HepG2 (cell line): ENCODE results near the gene LASP1. TPM values are rescaled to one million over a fixed set of nuclear protein-coding genes. Genes with fewer than 3 reads are reported as not detected.
A peak's percentile ranks its signal among the peaks of the same experiment; 100 is the strongest.

ENCODE experiments used
- AFF4 ChIP-seq: sonication (generic); formaldehyde crosslinking; IDR thresholded peaks from 2 replicates; pipeline ENCODE4 v1.4.0; 2020; ENCODE audit warnings: missing genetic modification reagents
- AGO2 ChIP-seq: fragments of 200-400 bp; formaldehyde crosslinking; optimal IDR thresholded peaks from 2 replicates; pipeline ENCODE3; 2017; ENCODE audit warnings: mild to moderate bottlenecking, low read depth, low read length, moderate library complexity
- DNMT3B ChIP-seq: conservative IDR thresholded peaks from 2 replicates; pipeline ENCODE4 v1.6.1; 2016; ENCODE audit warnings: missing biosample characterization, control low read depth
- GABPB1 ChIP-seq: IDR thresholded peaks from 2 replicates; pipeline ENCODE4 v1.6.1; 2016; ENCODE audit warnings: mild to moderate bottlenecking, missing genetic modification reagents, moderate library complexity, missing compliant biosample characterization
- GATAD2A ChIP-seq: IDR thresholded peaks from 2 replicates; pipeline ENCODE4 v1.6.1; 2016
- HDAC2 ChIP-seq: sonication (generic); formaldehyde crosslinking; IDR thresholded peaks from 2 replicates; pipeline ENCODE4 v1.4.0; 2020; ENCODE audit warnings: missing genetic modification reagents
- KDM2A ChIP-seq: sonication (generic); formaldehyde crosslinking; IDR thresholded peaks from 2 replicates; pipeline ENCODE4 v1.4.0; 2020; ENCODE audit warnings: low read depth, missing genetic modification reagents, borderline replicate concordance
- PRDM4 ChIP-seq: sonication (generic); formaldehyde crosslinking; IDR thresholded peaks from 2 replicates; pipeline ENCODE4 v1.9.0; 2021; ENCODE audit warnings: missing genetic modification reagents, borderline replicate concordance
- REL ChIP-seq: sonication (generic); formaldehyde crosslinking; conservative IDR thresholded peaks from 2 replicates; pipeline ENCODE4 v1.8.0; 2022; ENCODE audit warnings: mild to moderate bottlenecking, missing genetic modification reagents, moderate library complexity
- TRIM24 ChIP-seq: sonication (generic); formaldehyde crosslinking; IDR thresholded peaks from 2 replicates; pipeline ENCODE4 v1.8.0; 2022; ENCODE audit warnings: mild to moderate bottlenecking, missing genetic modification reagents
- ZBTB20 ChIP-seq: sonication (generic); formaldehyde crosslinking; IDR thresholded peaks from 2 replicates; pipeline ENCODE4 v1.8.1; 2023; ENCODE audit warnings: missing genetic modification reagents, low read depth, mild to moderate bottlenecking, borderline replicate concordance
- ZC3H13 ChIP-seq: sonication (generic); formaldehyde crosslinking; IDR thresholded peaks from 2 replicates; pipeline ENCODE4 v1.8.1; 2023; ENCODE audit warnings: mild to moderate bottlenecking, missing genetic modification reagents, moderate library complexity
- ZNF556 ChIP-seq: sonication (generic); formaldehyde crosslinking; IDR thresholded peaks from 2 replicates; pipeline ENCODE4 v1.4.0; 2020; ENCODE audit warnings: mild to moderate bottlenecking, missing genetic modification reagents, borderline replicate concordance
- ZNF839 ChIP-seq: sonication (generic); formaldehyde crosslinking; IDR thresholded peaks from 2 replicates; pipeline ENCODE4 v1.4.0; 2020; ENCODE audit warnings: missing genetic modification reagents, mild to moderate bottlenecking, borderline replicate concordance
- ZSCAN25 ChIP-seq: sonication (generic); formaldehyde crosslinking; IDR thresholded peaks from 2 replicates; pipeline ENCODE4 v1.8.0; 2022; ENCODE audit warnings: mild to moderate bottlenecking, missing genetic modification reagents
- polyA plus RNA-seq, 8 experiments: library from polyadenylated mRNA; depleted of rRNA in 3 of 8; stranded (reverse) in 7 of 8; unstranded in 1 of 8; fragments of >200 nt; fragmentation: Illumina TruSeq in 4 of 8; extraction: Trizol in 4 of 8; gene quantifications; 2 replicates each; pipeline versions ENCODE4 v1.2.1 to v1.2.3, GENCODE V29; 2011 to 2016; ENCODE audit warnings: low read depth in 4 of 8, missing spikeins in 1 of 8, mixed read lengths in 1 of 8; ENCODE audit not compliant: insufficient read depth in 1 of 8
- total RNA-seq, 5 experiments: library from RNA; depleted of rRNA; stranded (reverse); fragments of >200 nt; fragmentation: Illumina TruSeq; extraction: Trizol; gene quantifications; 2 replicates each; pipeline ENCODE4 v1.2.3, GENCODE V29; 2016; ENCODE audit warnings: low read depth in 1 of 5
- TF ChIP-seq, protein P1 (sequence below), 2 experiments: IDR thresholded peaks; 2 replicates each; pipeline ENCODE4 v1.6.1; 2011 to 2012; ENCODE audit warnings: low read length in 2 of 2, borderline replicate concordance in 1 of 2, low read depth in 1 of 2, mild to moderate bottlenecking in 1 of 2, moderate library complexity in 1 of 2
- TF ChIP-seq, protein P2 (sequence below): sonication (generic); formaldehyde crosslinking; IDR thresholded peaks from 2 replicates; pipeline ENCODE4 v1.8.0; 2022; ENCODE audit warnings: mild to moderate bottlenecking, missing genetic modification reagents; ENCODE audit not compliant: insufficient replicate concordance

Gene LASP1
- total and polyA plus RNA-seq, 2 of the 13 experiments (the other 11 are each of a cell fraction or from before 2014, with no cell fraction given), result 70.1 to 97.0 TPM

DNA sequence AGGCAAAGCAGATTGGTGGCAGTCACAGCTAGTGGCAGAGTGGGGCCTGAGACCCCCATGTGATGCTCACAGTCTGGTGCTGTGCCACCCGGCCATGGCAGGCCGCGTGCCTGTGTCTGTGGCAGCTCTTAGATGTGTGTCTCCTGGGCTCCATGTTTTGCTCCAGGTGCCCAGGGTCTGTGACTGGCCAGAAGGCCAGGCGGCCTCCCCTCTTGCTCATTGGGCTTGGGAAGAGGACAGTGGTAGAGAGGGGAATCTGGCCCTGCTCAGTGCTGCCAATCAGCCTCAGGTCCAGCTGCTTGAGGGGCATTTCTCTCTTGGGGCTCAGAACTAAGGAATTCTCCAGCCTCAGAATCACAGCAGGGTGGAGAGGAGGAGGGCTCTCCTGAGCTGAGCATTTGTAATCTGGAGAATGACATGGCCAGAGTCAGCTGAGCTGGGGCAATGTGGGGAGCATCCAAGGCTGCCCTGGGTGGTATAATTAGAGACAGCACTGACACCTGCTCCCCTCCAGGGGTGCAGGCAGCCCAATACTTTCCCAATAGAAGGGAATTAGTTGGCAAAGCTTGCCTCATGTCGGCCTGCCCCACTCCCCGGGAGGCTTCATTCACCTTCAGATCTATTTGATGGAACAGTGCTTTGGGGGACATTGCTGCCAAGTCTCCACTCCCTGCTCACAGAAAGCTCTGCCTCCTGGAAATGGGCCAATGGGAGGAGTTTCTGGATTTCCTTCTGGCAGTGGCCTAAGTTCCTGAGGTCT lies 52.9 kb downstream of the LASP1 start (continued):
- TF ChIP-seq PRDM4 (CRISPR knock-in tag), result no peak
- TF ChIP-seq HDAC2, result no peak
- TF ChIP-seq GABPB1 (CRISPR knock-in tag), result no peak
- 0 out of 2 replicates have a peak, but pooled peaks have one; percentile 9 for TF ChIP-seq TRIM24 (CRISPR knock-in tag)
- 0 out of 2 replicates have a peak, but pooled peaks have one; percentile 27 for TF ChIP-seq ZNF556
- TF ChIP-seq ZBTB20, result no peak
- TF ChIP-seq, protein P1, sequence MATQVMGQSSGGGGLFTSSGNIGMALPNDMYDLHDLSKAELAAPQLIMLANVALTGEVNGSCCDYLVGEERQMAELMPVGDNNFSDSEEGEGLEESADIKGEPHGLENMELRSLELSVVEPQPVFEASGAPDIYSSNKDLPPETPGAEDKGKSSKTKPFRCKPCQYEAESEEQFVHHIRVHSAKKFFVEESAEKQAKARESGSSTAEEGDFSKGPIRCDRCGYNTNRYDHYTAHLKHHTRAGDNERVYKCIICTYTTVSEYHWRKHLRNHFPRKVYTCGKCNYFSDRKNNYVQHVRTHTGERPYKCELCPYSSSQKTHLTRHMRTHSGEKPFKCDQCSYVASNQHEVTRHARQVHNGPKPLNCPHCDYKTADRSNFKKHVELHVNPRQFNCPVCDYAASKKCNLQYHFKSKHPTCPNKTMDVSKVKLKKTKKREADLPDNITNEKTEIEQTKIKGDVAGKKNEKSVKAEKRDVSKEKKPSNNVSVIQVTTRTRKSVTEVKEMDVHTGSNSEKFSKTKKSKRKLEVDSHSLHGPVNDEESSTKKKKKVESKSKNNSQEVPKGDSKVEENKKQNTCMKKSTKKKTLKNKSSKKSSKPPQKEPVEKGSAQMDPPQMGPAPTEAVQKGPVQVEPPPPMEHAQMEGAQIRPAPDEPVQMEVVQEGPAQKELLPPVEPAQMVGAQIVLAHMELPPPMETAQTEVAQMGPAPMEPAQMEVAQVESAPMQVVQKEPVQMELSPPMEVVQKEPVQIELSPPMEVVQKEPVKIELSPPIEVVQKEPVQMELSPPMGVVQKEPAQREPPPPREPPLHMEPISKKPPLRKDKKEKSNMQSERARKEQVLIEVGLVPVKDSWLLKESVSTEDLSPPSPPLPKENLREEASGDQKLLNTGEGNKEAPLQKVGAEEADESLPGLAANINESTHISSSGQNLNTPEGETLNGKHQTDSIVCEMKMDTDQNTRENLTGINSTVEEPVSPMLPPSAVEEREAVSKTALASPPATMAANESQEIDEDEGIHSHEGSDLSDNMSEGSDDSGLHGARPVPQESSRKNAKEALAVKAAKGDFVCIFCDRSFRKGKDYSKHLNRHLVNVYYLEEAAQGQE (IDR thresholded peaks at IDR 0.05; ENCODE audit: borderline replicate concordance in 1 of 2, low read depth in 1 of 2, low read length in 2 of 2), result no peak
- TF ChIP-seq ZC3H13 (CRISPR knock-in tag), result 0 out of 2 replicates have a peak, but pooled peaks have one; percentile 36
- TF ChIP-seq, protein P2, sequence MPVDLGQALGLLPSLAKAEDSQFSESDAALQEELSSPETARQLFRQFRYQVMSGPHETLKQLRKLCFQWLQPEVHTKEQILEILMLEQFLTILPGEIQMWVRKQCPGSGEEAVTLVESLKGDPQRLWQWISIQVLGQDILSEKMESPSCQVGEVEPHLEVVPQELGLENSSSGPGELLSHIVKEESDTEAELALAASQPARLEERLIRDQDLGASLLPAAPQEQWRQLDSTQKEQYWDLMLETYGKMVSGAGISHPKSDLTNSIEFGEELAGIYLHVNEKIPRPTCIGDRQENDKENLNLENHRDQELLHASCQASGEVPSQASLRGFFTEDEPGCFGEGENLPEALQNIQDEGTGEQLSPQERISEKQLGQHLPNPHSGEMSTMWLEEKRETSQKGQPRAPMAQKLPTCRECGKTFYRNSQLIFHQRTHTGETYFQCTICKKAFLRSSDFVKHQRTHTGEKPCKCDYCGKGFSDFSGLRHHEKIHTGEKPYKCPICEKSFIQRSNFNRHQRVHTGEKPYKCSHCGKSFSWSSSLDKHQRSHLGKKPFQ (CRISPR knock-in tag), result no peak
- no peak for TF ChIP-seq AFF4 (CRISPR knock-in tag)
- 0 out of 2 replicates have a peak, but pooled peaks have one; percentile 23 for TF ChIP-seq KDM2A (CRISPR knock-in tag)
- TF ChIP-seq REL, result no peak
- TF ChIP-seq ZNF839 (CRISPR knock-in tag), result no peak
- no peak for TF ChIP-seq ZSCAN25 (CRISPR knock-in tag)
- 0 out of 2 replicates have a peak, but pooled peaks have one; percentile 9 for TF ChIP-seq GATAD2A (CRISPR knock-in tag)
- TF ChIP-seq AGO2, result peak; percentile 75
- no peak for TF ChIP-seq DNMT3B (CRISPR knock-in tag)
